ENCODE results near the gene ABCG1.

The ABCG1 gene

GRCh38 chr21:42250422-42251403, 31.8 kb downstream of the ABCG1 start:
- no peak for DNase-seq (ENCODE audit: low read depth, low spot score)

DNA sequence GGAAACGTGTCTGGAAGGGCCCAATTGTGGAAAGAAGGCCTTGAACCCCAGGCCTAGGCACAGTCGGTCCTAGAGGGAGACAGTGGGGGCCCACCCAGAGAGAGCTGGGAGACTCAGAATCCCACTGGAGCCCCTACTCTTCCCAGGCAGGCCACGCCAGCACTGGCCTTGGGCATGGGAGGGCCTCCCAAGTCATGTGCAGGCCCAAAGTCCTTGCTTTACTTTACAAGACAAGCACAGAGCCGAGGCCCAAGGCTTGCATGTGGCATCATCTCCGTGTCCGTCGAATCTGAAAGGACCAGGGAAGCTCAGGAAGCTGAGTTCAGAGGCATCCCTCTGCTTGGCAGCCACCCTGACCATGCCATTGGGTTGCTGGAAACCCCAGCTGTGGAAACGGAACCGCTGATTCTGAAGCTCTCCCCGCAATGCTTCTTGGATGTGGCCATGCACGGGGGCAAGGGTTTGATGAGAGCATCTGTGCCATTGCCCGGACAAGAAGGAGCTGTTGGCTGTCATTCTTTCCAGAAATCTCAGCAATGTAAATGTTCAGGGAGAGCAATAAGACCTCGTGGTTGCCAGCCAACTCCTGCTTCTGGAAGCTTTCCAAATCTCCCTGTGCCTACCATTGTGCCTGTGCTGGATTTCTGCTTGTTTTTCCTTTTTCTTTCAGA, 32.8 kb downstream of the ABCG1 start:
- no peak for DNase-seq (ENCODE audit: low read depth, low spot score)

GRCh38 chr21:42252325-42252654, 33.4 kb downstream of the ABCG1 start:
- DNase-seq (ENCODE audit: low read depth, low spot score) = no peak

DNA sequence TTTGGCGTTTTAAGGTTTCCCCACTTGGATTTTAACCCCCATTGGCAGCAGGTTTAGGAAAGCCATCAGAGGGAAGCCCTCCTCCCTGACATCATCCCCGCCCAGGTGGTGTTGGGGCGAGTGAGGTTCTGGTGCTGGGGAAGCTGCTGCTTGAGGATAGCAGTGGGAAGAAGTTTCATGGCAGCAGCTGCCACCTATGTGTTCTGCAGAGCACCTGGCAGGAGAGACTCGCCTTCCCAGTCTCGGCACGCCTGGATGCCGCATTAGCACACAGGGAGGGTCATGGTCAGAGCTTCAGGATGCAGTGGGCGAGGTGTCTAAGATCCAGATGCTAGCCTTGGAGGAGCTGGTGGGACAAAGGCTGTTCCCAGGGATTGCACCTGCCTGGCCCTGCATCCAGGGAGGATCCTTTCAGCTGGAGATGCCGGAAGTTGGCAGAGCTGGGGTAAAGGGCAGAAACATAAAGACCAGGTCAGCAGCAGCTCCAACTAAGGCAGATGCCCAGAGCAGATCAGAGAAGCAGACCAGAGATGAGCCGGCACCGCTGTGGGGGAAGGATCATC, 33.9 kb downstream of the ABCG1 start:
- no peak for DNase-seq (ENCODE audit: low read depth, low spot score)

- DNase-seq (ENCODE audit: low read depth, low spot score) = no peak
These were observed 34.5 kb downstream of the ABCG1 start for GRCh38 chr21:42253466-42253865.

DNA sequence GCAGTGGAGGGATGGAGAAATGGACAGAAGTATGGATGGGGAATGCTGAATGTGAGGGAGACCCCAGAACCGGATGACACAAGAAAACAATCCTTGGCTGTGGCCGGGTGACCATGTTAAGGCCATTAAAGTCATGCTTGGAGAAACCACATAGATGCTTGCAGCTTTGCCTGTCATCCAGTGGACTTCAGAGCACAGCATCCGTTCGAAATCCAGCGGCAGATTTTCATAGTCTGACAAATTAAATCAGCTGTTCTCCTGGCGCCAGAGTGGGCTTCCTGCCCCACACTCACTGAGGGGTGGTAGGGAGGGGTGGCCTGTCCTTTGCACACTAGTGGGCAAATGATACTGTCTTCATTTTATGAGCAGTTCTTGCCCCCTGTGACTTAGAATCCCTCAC, 35.1 kb downstream of the ABCG1 start:
- DNase-seq (ENCODE audit: low read depth, low spot score) = no peak

GRCh38 chr21:42254651-42255601, 36.0 kb downstream of the ABCG1 start:
- no peak for DNase-seq (ENCODE audit: low read depth, low spot score)

GRCh38 chr21:42255825-42256224, 36.9 kb downstream of the ABCG1 start:
- DNase-seq (ENCODE audit: low read depth, low spot score) = no peak

- DNase-seq (ENCODE audit: low read depth, low spot score) = no peak
These were observed 37.4 kb downstream of the ABCG1 start for GRCh38 chr21:42256316-42256715.

- no peak for DNase-seq (ENCODE audit: low read depth, low spot score)
These were observed 38.3 kb downstream of the ABCG1 start for GRCh38 chr21:42257091-42257765.

GRCh38 chr21:42258150-42258884, 39.4 kb downstream of the ABCG1 start:
- DNase-seq (ENCODE audit: low read depth, low spot score) = no peak

GRCh38 chr21:42258885-42259407, 40.0 kb downstream of the ABCG1 start:
- no peak for DNase-seq (ENCODE audit: low read depth, low spot score)

DNA sequence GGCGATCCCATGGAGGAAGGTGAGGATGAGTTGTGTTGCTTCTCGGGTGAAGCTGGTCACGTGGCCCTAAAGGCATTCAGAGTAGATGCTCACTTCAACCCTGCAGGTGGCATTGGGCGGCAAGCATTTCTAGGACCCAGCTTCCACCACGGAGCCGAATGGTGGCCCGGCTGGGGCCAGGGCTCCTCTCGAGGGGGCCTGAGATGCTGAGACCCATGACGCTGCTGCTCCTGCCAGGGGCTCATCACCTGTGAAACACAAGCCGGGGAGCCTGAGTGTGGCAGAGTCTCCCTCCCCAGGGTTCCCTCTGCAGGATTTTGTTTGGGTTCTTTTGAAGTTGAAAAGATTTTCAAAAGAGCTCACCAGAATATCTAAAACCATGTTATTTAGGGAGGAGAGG, 41.2 kb downstream of the ABCG1 start:
- no peak for DNase-seq (ENCODE audit: low read depth, low spot score)

- no peak for DNase-seq (ENCODE audit: low read depth, low spot score)
These were observed 42.9 kb downstream of the ABCG1 start for GRCh38 chr21:42261829-42262200.

DNA sequence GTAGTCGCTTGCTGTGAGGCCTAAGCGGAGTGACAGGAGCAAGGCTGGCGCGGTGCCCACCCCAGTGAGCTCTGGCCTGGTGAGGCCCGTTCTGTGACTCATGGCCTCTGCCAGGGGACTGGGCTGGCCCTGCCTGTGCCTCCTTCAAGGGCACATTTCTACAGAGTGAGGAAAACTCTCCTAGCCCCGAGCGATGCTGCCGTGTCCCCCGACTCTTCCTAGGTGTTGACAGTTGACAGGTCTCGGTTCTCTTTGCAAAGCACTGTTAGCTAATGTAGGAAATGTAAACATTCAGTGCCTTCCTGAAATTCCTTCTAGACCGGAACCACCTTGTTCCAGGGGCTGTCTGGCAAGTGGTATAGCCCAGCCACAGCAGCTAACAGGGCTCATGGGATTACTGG, 43.9 kb downstream of the ABCG1 start:
- DNase-seq (ENCODE audit: low read depth, low spot score) = no peak

GRCh38 chr21:42263591-42264131, 44.7 kb downstream of the ABCG1 start:
- DNase-seq (ENCODE audit: low read depth, low spot score) = no peak

DNA sequence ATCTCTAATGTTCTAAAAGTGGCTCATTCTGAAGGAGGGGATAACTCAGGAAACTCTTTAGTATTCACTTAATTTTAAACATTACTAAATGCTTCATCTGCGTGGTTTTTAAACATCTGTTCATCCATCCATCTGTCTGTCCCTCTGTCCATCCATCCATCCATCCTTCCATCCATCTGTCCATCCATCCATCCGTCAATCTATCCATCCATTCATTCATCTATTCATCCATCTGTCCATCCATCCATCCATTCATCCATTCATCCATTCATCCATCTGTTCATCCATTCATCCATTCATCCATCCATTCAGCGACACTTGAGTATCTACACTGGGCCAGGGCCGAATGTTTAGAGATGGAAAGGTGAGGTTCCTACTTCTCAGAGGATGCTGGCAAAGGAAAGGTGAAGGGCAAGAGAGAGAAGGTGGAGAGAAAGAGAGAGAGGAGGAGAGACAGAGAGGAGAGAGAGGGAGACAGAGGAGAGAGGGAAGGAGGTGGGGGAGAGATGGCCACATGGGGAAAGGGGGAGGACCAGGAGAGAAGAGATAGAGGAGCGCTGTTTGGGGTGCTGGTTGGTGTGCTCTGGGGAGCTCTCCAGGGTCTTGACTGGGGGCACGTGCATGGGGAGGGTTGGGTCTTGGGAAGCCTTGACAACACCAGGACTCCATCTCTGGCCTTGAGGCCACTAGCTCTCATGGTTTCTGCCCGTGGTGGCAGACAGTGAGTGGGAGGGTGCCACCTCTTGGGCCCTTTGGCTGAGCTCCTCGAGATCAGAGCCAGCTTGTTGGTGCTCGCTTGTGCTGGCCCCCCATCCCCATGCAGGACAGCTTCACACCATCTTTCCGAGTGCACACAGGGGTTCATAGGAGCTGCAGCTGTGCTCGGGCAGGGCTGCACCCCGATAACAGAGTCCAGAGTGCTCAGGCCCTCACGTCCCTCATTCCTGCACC, 45.6 kb downstream of the ABCG1 start:
- no peak for DNase-seq (ENCODE audit: low read depth, low spot score)

GRCh38 chr21:42265231-42265812, 46.4 kb downstream of the ABCG1 start:
- DNase-seq (ENCODE audit: low read depth, low spot score) = no peak

Measured in brain pericyte (primary cell).